D721Med (cell line): Measurements from ENCODE around the gene PDGFA.

Source experiments
- DNase-seq: peaks from one replicate; pipeline ENCODE4 v3.0.0; 2011; ENCODE audit warnings: low spot score; ENCODE audit not compliant: insufficient read length
- FAIRE-seq: peaks from 2 replicates; lab custom pipeline; 2011; peaks lifted over from hg19 to GRCh38; lab: Jason Lieb, UNC
- TF ChIP-seq, protein P1 (sequence below): IDR thresholded peaks from 2 replicates; pipeline ENCODE4 v1.5.1; 2012; ENCODE audit warnings: mild to moderate bottlenecking, control low read depth; ENCODE audit not compliant: insufficient read depth; ENCODE audit errors: missing control alignments

PDGFA gene

DNA sequence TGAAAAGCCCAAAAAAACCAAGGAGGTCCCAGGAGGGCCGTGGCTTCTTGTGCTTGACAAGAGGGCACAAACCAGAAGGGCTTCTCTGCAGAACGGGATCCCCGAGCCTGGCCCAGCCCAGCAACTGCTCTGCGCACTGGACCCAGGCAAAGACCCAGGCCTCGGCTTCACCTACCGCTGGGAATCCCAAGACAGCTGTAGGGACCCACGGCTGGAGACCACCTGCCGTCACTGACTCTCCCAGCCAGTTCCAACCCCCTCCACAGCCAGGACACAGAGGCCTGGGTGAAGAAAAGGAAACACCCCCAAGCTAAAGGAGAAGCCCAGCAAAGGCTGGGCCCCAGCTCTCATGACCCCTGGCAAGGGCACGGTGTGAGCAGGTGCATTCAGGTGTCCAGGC, 24.3 kb downstream of the PDGFA start:
- no peak for FAIRE-seq
- TF ChIP-seq, protein P1, sequence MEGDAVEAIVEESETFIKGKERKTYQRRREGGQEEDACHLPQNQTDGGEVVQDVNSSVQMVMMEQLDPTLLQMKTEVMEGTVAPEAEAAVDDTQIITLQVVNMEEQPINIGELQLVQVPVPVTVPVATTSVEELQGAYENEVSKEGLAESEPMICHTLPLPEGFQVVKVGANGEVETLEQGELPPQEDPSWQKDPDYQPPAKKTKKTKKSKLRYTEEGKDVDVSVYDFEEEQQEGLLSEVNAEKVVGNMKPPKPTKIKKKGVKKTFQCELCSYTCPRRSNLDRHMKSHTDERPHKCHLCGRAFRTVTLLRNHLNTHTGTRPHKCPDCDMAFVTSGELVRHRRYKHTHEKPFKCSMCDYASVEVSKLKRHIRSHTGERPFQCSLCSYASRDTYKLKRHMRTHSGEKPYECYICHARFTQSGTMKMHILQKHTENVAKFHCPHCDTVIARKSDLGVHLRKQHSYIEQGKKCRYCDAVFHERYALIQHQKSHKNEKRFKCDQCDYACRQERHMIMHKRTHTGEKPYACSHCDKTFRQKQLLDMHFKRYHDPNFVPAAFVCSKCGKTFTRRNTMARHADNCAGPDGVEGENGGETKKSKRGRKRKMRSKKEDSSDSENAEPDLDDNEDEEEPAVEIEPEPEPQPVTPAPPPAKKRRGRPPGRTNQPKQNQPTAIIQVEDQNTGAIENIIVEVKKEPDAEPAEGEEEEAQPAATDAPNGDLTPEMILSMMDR, result no peak

DNA sequence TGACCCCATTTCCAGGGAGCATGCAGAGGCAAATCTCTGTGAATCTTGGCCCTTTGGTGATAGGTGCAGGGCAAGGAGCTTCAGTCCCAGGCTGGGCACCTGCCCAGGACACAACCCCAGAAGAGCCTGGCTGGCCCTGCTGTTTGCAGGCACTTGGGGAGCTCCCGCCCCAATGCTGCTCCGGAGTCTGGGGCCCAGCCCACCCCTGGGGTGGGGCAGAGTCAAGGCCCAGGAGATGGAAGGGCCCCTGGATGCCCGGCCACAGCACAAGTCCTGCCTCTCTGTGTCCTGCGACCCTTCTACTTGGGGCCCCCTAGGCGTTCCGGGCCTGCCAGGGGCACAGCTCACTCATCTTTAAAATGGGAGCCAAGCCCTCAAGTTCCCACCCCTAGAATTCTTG, 24.7 kb downstream of the PDGFA start:
- DNase-seq (no peak), FAIRE-seq (no peak)
- TF ChIP-seq, protein P1, result no peak

More for the DNA sequence above, 24.3 kb downstream of the PDGFA start:
- DNase-seq, result no peak

DNA sequence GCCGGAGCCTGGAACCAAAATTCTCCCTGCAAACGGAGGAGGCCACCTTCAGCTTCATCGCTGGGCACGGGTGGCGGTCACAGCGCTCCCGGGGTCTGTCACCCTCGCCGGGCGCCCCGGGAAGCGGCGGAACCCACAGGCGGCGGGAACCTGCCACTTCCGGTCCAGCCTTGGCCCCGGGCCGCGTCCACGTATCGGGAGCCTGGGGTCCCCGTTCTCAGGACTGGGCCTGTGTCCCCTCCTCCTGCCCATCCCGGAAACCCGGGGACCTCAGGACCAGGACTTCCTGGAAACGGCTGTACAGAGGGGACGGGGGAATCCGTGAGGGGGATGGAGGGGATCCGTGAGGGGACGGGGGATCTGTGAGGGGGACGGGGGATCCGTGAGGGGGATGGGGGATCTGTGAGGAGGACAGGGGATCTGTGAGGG, 25.4 kb downstream of the PDGFA start:
- no peak for FAIRE-seq

DNA sequence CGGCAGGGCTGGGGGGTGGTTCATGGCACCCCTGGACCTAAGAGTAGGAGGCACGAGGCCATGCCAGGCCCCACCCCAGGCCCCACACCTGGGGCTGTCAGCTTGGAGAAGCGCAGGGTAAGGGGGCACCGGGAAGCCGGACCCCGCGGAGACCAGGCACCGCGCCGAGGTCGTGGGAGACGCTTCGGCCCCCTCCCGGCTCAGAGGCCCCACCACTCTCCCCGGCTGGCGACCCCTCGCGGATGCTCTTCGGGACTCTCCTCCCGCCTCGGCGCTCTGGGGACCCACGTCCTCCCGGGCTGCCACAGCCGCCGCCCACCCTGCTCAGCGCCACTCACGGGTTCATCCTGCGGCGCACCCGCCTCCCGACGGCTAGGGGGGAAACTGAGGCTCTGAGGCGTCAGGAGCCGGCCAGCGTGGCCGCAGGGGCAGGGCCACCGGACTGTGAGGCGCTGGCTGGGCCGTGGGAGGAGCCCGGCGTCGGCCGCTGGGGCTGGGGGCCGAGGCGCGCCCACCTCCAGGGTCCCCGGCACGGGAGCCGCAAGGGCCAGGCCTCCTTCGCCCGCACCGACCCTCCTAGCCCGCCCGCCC, 25.9 kb downstream of the PDGFA start:
- FAIRE-seq (no peak), DNase-seq (no peak)
- TF ChIP-seq, protein P1, result no peak

More for the DNA sequence above, 25.4 kb downstream of the PDGFA start:
- TF ChIP-seq, protein P1, result no peak
- DNase-seq, result peak; percentile 79

DNA sequence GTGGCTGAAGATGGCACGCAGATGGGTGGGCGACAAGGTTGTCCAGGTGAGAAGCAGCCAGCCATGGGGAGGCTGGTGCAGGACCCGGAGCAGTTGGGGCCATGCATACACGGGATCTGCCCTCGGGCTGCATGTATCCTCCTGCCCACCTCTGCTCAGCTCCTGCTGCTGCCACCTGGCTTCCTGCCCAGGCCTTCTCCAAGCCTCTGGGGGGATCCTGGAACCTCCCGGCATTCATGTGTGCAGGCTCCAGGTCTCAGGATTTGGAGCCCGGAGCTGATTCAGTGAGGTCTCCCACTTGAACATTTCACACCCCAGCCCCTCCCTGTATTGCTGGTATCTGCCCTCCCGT, 27.0 kb downstream of the PDGFA start:
- FAIRE-seq, result no peak
- DNase-seq, result no peak
- TF ChIP-seq, protein P1, result no peak

DNA sequence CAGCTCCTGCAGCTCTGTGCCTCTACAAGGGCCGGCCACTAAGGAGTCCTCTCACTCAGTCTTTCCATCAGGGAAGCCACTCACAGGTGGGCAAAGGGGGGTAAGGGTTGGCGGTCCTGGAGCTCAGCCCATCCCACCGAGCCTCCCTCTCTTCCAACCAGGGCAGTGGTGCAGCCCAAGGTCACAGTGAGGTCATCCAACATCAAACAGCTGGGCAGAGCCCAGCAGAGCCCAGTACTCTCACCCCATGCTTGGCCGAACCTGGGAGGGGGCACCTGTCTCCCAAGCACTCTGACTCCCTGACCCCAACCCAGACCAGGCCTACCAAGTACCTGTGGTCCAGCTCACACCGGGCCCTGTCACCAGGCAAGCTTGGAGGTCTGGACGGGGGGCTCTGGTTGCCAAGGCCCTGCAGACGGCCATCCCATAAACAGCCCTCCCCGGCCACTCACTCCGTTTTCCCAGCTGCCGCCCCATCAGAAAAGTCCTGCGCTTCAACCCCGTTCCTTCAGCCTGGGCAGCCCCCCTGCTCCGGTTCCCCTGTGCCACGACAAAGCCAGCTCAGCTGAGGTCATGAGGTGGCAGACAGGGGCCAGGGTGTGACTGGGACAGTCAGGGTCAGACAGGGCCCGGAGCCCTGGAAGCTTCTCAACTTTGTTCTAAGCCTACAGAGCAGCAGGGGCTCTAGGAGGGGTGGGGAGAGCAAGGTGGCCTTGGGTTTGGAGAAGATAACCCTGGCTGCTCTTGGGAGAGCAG, 27.5 kb downstream of the PDGFA start:
- no peak for FAIRE-seq
- TF ChIP-seq, protein P1, result no peak
- no peak for DNase-seq

DNA sequence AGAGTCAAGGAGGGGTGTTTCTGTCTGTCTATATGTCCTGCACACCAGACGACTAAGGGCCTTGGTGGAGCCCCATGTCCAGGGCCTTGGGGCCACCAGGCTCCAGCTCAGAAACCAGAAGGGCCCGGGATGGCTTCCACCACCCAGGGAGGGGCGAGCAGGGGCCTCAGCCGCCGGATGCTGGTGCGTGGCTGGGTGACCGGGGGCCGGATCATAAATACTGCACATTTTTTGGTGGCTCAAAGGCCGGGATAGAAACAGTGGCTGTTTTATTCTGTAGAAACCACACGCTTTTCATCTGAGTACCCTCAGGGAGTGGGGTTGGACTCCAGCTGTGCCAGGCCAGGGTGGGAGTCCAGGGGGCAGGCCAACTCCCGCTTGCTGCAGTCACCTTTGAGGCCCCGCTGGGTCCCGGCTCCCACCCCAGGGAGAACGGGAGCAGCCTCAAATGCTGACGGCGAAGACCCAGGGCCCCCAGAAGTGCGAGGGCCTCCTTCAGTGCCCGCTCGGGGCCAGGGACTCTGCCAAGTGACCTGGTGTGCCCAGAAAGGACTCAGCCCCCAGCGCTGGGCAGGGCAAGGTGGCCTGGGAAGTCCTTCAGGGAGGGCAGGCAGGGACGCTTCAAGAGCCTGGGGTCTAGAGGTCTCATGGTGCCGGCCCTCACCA, 28.2 kb downstream of the PDGFA start:
- DNase-seq (no peak), FAIRE-seq (no peak)
- TF ChIP-seq, protein P1, result no peak
